Neuronal stem cell (in vitro differentiated cells): Measurements from ENCODE around the gene CKS1B.

ENCODE experiments used
- DNase-seq: peaks from one replicate; pipeline ENCODE4 v3.0.0-alpha.2; 2013; ENCODE audit warnings: low spot score
- H2AFZ ChIP-seq: one replicate; pipeline ENCODE4 v1.6.1; 2013; ENCODE audit warnings: mild to moderate bottlenecking, low read length, inconsistent platforms
- H2AK5ac ChIP-seq: 2 replicates; pipeline ENCODE4 v1.6.1; 2013; ENCODE audit warnings: low read depth, mild to moderate bottlenecking, inconsistent platforms, low read length, moderate library complexity, mixed read lengths
- H2BK120ac ChIP-seq: 2 replicates; pipeline ENCODE4 v1.6.1; 2013; ENCODE audit warnings: low read depth, mild to moderate bottlenecking, inconsistent platforms, low read length, moderate library complexity, mixed read lengths
- H2BK12ac ChIP-seq: one replicate; pipeline ENCODE4 v1.6.1; 2013; ENCODE audit warnings: low read length, inconsistent platforms
- H2BK15ac ChIP-seq: 2 replicates; pipeline ENCODE4 v1.6.1; 2013; ENCODE audit warnings: mild to moderate bottlenecking, low read length, inconsistent platforms, mixed read lengths
- H2BK5ac ChIP-seq: one replicate; pipeline ENCODE4 v1.6.1; 2013; ENCODE audit warnings: inconsistent platforms, mild to moderate bottlenecking, low read length, moderate library complexity
- H3K14ac ChIP-seq: one replicate; pipeline ENCODE4 v1.6.1; 2013; ENCODE audit warnings: low read length, inconsistent platforms
- H3K18ac ChIP-seq: 2 replicates; pipeline ENCODE4 v1.6.1; 2013; ENCODE audit warnings: low read length, inconsistent platforms
- H3K23ac ChIP-seq: 2 replicates; pipeline ENCODE4 v1.6.1; 2013; ENCODE audit warnings: low read depth, mild to moderate bottlenecking, mixed read lengths, low read length, inconsistent platforms; ENCODE audit not compliant: poor library complexity
- H3K27ac ChIP-seq: replicated peaks from 3 replicates; pipeline ENCODE4 v1.5.1; 2013; ENCODE audit warnings: low read length, inconsistent platforms
- H3K27me3 ChIP-seq, 3 experiments: 2 replicates each; pipeline ENCODE4 v1.6.1; 2013; ENCODE audit warnings: low read length in 3 of 3, mild to moderate bottlenecking in 2 of 3, inconsistent platforms in 1 of 3, low read depth in 1 of 3, mixed read lengths in 1 of 3, moderate library complexity in 1 of 3; ENCODE audit not compliant: control insufficient read depth in 3 of 3, insufficient read depth in 3 of 3
- H3K36me3 ChIP-seq, 2 donors: replicated peaks in 1 of 2; 2 replicates each; pipeline ENCODE4 v1.6.1; 2013; ENCODE audit warnings: low read length in 2 of 2; ENCODE audit not compliant: control insufficient read depth in 2 of 2, insufficient read depth in 2 of 2
- H3K4ac ChIP-seq: 2 replicates; pipeline ENCODE4 v1.6.1; 2013; ENCODE audit warnings: inconsistent platforms, mild to moderate bottlenecking, low read length, moderate library complexity
- H3K4me1 ChIP-seq, 2 donors: 1 replicate in 1 of 2; 2 replicates in 1 of 2; pipeline ENCODE4 v1.6.1; 2013; ENCODE audit warnings: low read length in 2 of 2, low read depth in 1 of 2; ENCODE audit not compliant: control insufficient read depth in 2 of 2, insufficient read depth in 1 of 2
- H3K4me2 ChIP-seq: one replicate; pipeline ENCODE4 v1.6.1; 2013; ENCODE audit warnings: mild to moderate bottlenecking, low read length, inconsistent platforms; ENCODE audit not compliant: insufficient read depth, poor library complexity, severe bottlenecking
- H3K4me3 ChIP-seq, 2 donors: 2 replicates each; pipeline ENCODE4 v1.5.1; 2013; ENCODE audit warnings: low read length in 2 of 2, mild to moderate bottlenecking in 2 of 2, inconsistent platforms in 1 of 2, moderate library complexity in 1 of 2
- H3K79me1 ChIP-seq: one replicate; pipeline ENCODE4 v1.6.1; 2013; ENCODE audit warnings: low read depth, mild to moderate bottlenecking, inconsistent platforms, low read length, moderate library complexity
- H3K9ac ChIP-seq: one replicate; pipeline ENCODE4 v1.6.1; 2013; ENCODE audit warnings: mild to moderate bottlenecking, low read depth, low read length, inconsistent platforms; ENCODE audit not compliant: poor library complexity
- H3K9me3 ChIP-seq, 2 donors: replicated peaks in 1 of 2; 2 replicates each; pipeline versions ENCODE3 to v1.6.1; 2013; ENCODE audit warnings: low read length in 2 of 2, mild to moderate bottlenecking in 2 of 2, inconsistent platforms in 1 of 2, low read depth in 1 of 2, mixed read lengths in 1 of 2, moderate library complexity in 1 of 2; ENCODE audit not compliant: control insufficient read depth in 2 of 2, insufficient read depth in 1 of 2
- H4K8ac ChIP-seq: one replicate; pipeline ENCODE4 v1.6.1; 2013; ENCODE audit warnings: low read depth, mild to moderate bottlenecking, inconsistent platforms, low read length, moderate library complexity
- H4K91ac ChIP-seq: one replicate; pipeline ENCODE4 v1.6.1; 2013; ENCODE audit warnings: low read length, low read depth, mild to moderate bottlenecking, inconsistent platforms; ENCODE audit not compliant: poor library complexity
- WGBS, 2 donors: extraction: QIAGEN DNeasy Blood & Tissue Kit; methylation state at CpG; one replicate each; pipeline ENCODE4 v1.1.7; 2013; ENCODE audit warnings: missing lambda C conversion rate in 2 of 2, mixed read lengths in 1 of 2; ENCODE audit not compliant: insufficient read length in 2 of 2, insufficient replicate concordance in 1 of 2; ENCODE audit errors: extremely low coverage in 2 of 2; 5-methylcytosine and 5-hydroxymethylcytosine counted together

The CKS1B gene

DNA sequence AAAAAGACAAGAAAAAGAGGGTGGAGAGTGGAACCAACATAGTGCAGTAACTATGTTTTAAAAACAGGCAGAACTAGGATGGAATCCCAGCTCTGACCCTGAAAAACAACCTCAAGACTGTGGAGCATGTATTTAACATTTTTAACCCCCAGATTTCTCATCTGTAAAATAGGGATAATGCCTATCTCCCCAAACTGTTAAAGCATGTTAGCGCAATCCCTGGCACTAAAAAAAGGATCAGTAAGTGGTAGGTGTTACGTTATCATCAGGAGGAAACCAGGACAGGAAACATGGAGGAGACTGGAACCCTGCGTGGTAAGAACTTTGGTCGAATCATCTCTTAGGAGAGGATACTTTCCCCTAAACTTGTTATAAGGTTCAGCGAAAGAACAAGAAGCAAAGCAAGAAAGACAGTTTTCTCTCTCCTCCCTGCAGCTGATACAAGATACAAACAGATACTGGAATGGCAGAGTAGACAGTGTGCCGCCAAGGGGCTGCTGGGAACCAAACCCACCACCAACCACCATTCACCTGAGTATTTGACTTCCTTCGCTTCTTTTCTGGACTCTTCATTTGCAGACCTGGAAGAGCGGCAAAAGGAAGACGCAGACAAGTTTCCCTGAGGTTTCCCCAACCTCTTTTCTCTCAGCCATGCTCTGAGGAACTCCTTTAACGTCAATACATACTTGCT, 13.9 kb upstream of the CKS1B start:
- H3K4me3 ChIP-seq = peak overlapping the region; percentile 89 to 99
- no peak overlapping the region for H3K4ac ChIP-seq
- no peak overlapping the region for H2BK5ac ChIP-seq
- no peak overlapping the region for H2AFZ ChIP-seq
- H3K14ac ChIP-seq = no peak overlapping the region
- no peak overlapping the region for H3K23ac ChIP-seq
- H4K8ac ChIP-seq = no peak overlapping the region
- H2BK15ac ChIP-seq = no peak overlapping the region
- H3K4me2 ChIP-seq = peak overlapping the region; percentile 50
- H3K27me3 ChIP-seq = no peaks in the 10 kb centered on the region
- H3K9ac ChIP-seq = peak overlapping the region; percentile 39
- no peak overlapping the region for H4K91ac ChIP-seq
- H3K9me3 ChIP-seq = no peaks in the 10 kb centered on the region
- peaks cover 7% of the 10 kb centered on the region for H3K79me1 ChIP-seq
- peak overlapping the region; percentile 13 for H3K27ac ChIP-seq
- H3K18ac ChIP-seq = no peak overlapping the region
- H3K36me3 ChIP-seq = peaks cover 27 to 65% of the 10 kb centered on the region in 2 donors
- H2BK120ac ChIP-seq = no peak overlapping the region
- DNase-seq = no peak
- no peak overlapping the region for H2BK12ac ChIP-seq
- no CpG with 5 or more reads among the region's 10 CpGs for WGBS, 2 donors
- H2AK5ac ChIP-seq = no peak overlapping the region
- peaks cover 16 to 23% of the 10 kb centered on the region in 2 donors for H3K4me1 ChIP-seq

DNA sequence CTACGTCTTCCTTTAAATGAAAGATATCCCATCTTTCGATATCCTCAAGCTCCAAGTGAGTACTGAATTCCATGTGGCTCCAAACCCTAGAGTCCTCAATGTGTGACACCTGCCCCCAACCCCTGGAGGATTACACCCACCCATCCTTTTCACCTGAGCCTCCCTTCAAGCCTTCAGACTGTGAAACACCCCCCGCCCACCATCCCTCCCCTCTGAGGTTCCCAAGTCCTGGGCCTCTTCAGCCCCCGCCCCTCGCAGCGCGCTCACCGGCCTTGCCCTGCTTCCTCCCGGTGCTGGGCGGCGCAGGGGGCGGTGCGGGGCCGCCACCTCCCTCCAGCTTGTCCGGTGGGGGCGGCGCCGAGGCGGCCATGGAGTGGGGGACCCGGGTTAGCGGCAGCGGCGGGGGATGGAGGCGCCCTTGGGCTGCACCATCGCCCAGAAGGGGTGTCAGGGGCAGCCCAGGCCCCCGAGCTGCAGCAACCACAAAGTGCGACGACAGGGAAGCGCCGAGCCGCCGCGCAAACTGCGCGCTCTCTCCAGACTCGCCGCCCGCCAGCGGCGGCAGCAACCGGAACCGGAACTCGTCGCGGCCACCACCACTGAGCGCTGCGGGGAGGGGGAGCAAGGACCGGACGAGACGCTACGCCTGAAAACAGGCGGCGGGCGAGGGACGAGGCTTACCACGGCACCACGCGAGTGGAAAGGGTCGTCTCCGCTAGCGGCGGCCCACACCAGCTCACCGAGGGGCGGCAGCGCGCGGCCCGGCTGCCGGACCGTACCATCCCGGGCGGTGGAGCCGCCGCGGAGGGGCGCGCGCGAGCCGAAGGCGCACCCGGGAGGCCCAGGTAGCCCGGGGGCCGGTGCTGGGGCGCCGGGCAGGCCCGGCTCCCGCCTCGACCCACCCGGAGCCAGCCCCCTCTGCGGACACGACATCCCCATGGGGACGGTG, 13.0 kb upstream of the CKS1B start, which contains the start of gene PYGO2:
Gene PYGO2, minus strand, starts transcription at position 576 of the 949 bp plus-strand sequence. Its CDS starts 206 bp downstream, at position 370.
- H3K4me2 ChIP-seq = peak within 1 kb of the TSS; percentile 60
- no peak within 1 kb of the TSS for H2BK12ac ChIP-seq
- H2BK5ac ChIP-seq = peak within 1 kb of the TSS; percentile 94
- H2BK15ac ChIP-seq = peak within 1 kb of the TSS; percentile 97
- DNase-seq = peak; percentile 79
- H3K4me3 ChIP-seq = peak within 1 kb of the TSS; percentile 89 to 99
- no peak within 1 kb of the TSS for H4K8ac ChIP-seq
- H3K18ac ChIP-seq = peak within 1 kb of the TSS; percentile 100
- no CpG with 5 or more reads among the region's 93 CpGs for WGBS, 2 donors
- H3K14ac ChIP-seq = peak within 1 kb of the TSS; percentile 75
- H2AFZ ChIP-seq = peak within 1 kb of the TSS; percentile 95
- H3K4ac ChIP-seq = peak within 1 kb of the TSS; percentile 39
- no peaks in the 10 kb centered on the region for H3K9me3 ChIP-seq
- peak within 1 kb of the TSS; percentile 99 for H3K9ac ChIP-seq
- peaks cover 33 to 74% of the 10 kb centered on the region in 2 donors for H3K36me3 ChIP-seq
- H3K23ac ChIP-seq = peak within 1 kb of the TSS; percentile 96
- H2AK5ac ChIP-seq = no peak within 1 kb of the TSS
- H3K79me1 ChIP-seq = peaks cover 7% of the 10 kb centered on the region
- peak within 1 kb of the TSS; percentile 98 for H3K27ac ChIP-seq
- H3K4me1 ChIP-seq = peaks cover 13 to 19% of the 10 kb centered on the region in 2 donors
- no peak within 1 kb of the TSS for H2BK120ac ChIP-seq
- no peak within 1 kb of the TSS for H4K91ac ChIP-seq
- H3K27me3 ChIP-seq = no peaks in the 10 kb centered on the region

DNA sequence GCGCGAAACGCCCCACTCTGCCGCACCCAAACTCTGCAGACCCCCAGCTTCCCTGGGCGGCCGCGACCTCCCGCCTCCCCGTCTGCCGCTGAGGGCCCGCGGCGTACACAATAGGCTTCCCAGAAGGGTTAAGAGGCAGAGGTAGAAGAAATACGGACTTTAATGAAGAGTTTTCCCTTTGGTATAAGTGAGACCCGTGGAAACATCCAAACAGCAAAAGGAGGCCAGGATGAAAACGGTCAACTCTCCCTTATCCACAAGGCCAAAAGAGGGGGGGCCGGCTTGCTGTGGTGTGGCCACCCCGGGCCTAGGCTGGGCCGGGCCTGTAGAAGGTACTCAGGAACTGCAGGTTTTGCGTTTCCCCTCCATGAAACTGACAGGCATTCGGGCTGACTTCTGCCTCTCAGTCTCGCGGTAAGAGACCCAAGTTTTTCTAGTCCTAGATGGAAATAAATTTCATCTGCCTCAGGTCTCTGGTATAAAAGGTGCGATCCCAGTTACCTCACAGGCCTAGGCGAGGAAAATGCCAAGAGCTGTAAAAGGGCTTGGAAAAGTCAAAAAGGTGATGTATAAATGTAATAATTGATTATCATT, 12.2 kb upstream of the CKS1B start:
- Histone ChIP-seq H3K9me3 (no peaks in the 10 kb centered on the region), H3K36me3 (peaks cover 34 to 82% of the 10 kb centered on the region in 2 donors), H2BK5ac (peak overlapping the region; percentile 94), H2BK120ac (no peak overlapping the region), H3K4me3 (peak overlapping the region; percentile 89 to 99), H2BK12ac (no peak overlapping the region), H3K4me2 (peak overlapping the region; percentile 60), H3K23ac (peak overlapping the region; percentile 96), H3K9ac (peak overlapping the region; percentile 99), H2AK5ac (no peak overlapping the region), H3K79me1 (peaks cover 7% of the 10 kb centered on the region), H3K18ac (peak overlapping the region; percentile 100), H3K4me1 (peaks cover 5 to 12% of the 10 kb centered on the region in 2 donors), H2BK15ac (peak overlapping the region; percentile 97), H3K27me3 (no peaks in the 10 kb centered on the region), H3K14ac (no peak overlapping the region), H3K4ac (no peak overlapping the region), H4K8ac (no peak overlapping the region), H2AFZ (peak overlapping the region; percentile 95), H4K91ac (no peak overlapping the region), H3K27ac (peak overlapping the region; percentile 98)
- WGBS, 2 donors = no CpG with 5 or more reads among the region's 25 CpGs
- peak; percentile 48 for DNase-seq
